ENCODE data around the gene SUMF1. TPM values are rescaled to one million over a fixed set of nuclear protein-coding genes. Genes with fewer than 3 reads are reported as not detected.

SUMF1 gene
- total and polyA plus RNA-seq, 2 experiments from 2014 or later: 23.5 to 29.9 TPM

- no peak for DNase-seq (ENCODE audit: low read depth in 1 of 2, low spot score in 1 of 2)
- Histone ChIP-seq H3K4me1 (ENCODE audit: low read depth) (no peaks in the 10 kb centered on the region), H3K27me3 (no peaks in the 10 kb centered on the region), H3K27ac (no peak overlapping the region), H3K4me3 (no peak overlapping the region), H3K9me3 (ENCODE audit: low read depth) (no peaks in the 10 kb centered on the region), H3K36me3 (no peaks in the 10 kb centered on the region)
- TF ChIP-seq CTCF (IDR thresholded peaks at IDR 0.05; ENCODE audit: low read depth, low read length): no peak
These were observed 12.9 kb downstream of the SUMF1 start for GRCh38 chr3:4454142-4454541.

- Histone ChIP-seq H3K27ac (no peak overlapping the region), H3K4me3 (no peak overlapping the region), H3K4me1 (ENCODE audit: low read depth) (peaks cover 10% of the 10 kb centered on the region), H3K36me3 (no peaks in the 10 kb centered on the region), H3K27me3 (no peaks in the 10 kb centered on the region), H3K9me3 (ENCODE audit: low read depth) (no peaks in the 10 kb centered on the region)
- TF ChIP-seq CTCF (IDR thresholded peaks at IDR 0.05; ENCODE audit: low read depth, low read length): no peak
- no peak for DNase-seq (ENCODE audit: low read depth in 1 of 2, low spot score in 1 of 2)
These were observed 17.8 kb downstream of the SUMF1 start for GRCh38 chr3:4449043-4449805.

DNA sequence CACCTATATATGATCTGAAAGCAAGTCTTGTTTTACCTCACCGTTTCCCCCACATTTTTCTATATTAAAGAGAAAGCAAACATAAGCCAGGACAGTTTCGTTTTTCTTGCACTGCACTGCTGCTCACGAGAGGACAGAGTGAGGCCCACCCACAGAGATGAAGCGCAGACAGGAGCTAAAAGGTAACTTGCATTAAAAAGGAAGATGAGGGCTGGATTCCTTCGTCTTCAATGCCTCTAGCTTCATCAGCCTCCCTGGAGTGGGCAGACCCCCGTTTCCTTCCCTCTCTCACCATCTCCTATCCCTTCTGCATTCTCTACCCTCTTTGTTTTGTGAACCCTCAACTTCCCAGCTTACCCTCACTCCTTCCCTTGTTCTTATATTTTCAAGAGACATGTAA, 18.9 kb downstream of the SUMF1 start:
- Histone ChIP-seq H3K4me3 (no peak overlapping the region), H3K36me3 (no peaks in the 10 kb centered on the region), H3K9me3 (ENCODE audit: low read depth) (no peaks in the 10 kb centered on the region), H3K27me3 (no peaks in the 10 kb centered on the region), H3K4me1 (ENCODE audit: low read depth) (peaks cover 10% of the 10 kb centered on the region), H3K27ac (no peak overlapping the region)
- no peak for TF ChIP-seq CTCF (IDR thresholded peaks at IDR 0.05; ENCODE audit: low read depth, low read length)
- DNase-seq (ENCODE audit: low read depth in 1 of 2, low spot score in 1 of 2): no peak

GRCh38 chr3:4447295-4447999, 19.6 kb downstream of the SUMF1 start:
- TF ChIP-seq CTCF (IDR thresholded peaks at IDR 0.05; ENCODE audit: low read depth, low read length): no peak
- DNase-seq (ENCODE audit: low read depth in 1 of 2, low spot score in 1 of 2): no peak
- no peaks in the 10 kb centered on the region for H3K9me3 ChIP-seq (ENCODE audit: low read depth)
- H3K36me3 ChIP-seq: no peaks in the 10 kb centered on the region
- H3K27ac ChIP-seq: no peak overlapping the region
- H3K4me3 ChIP-seq: no peak overlapping the region
- H3K27me3 ChIP-seq: no peaks in the 10 kb centered on the region
- peaks cover 10% of the 10 kb centered on the region for H3K4me1 ChIP-seq (ENCODE audit: low read depth)

DNA sequence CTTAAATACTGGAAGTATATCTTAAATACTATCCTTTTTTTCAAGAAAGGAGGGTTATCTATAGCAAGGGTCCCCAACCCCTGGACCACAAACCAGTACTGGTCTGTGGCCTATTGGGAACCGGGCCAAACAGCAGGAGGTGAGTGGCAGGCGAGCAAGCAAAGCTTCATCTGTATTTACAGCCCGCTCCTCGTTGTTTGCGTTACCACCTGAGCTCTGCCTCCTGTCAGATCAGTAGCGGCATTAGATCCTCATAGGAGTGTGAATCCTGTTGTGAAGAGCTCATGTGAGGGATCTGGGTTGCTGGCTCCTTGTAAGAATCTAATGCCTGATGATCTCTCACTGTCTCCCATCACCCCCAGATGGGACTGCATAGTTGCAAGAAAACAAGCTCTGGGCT, 26.1 kb downstream of the SUMF1 start:
- no peaks in the 10 kb centered on the region for H3K27me3 ChIP-seq
- TF ChIP-seq CTCF (IDR thresholded peaks at IDR 0.05; ENCODE audit: low read depth, low read length): no peak
- H3K4me3 ChIP-seq: no peak overlapping the region
- H3K4me1 ChIP-seq (ENCODE audit: low read depth): no peaks in the 10 kb centered on the region
- no peaks in the 10 kb centered on the region for H3K9me3 ChIP-seq (ENCODE audit: low read depth)
- H3K36me3 ChIP-seq: no peaks in the 10 kb centered on the region
- DNase-seq (ENCODE audit: low read depth in 1 of 2, low spot score in 1 of 2): no peak
- H3K27ac ChIP-seq: no peak overlapping the region

Measured in cardiac muscle cell (in vitro differentiated cells and primary cell).